Ovary (tissue), 3 donors: Measurements from ENCODE around the gene ANO2.

Experiments
- EP300 ChIP-seq: sonication (generic); formaldehyde crosslinking; IDR thresholded peaks from one replicate; pipeline ENCODE4 v1.6.1; 2017; ENCODE audit warnings: antibody characterized with exemption
- POLR2A ChIP-seq: fragments of 450-650 bp; IDR thresholded peaks from one replicate; pipeline ENCODE4 v1.6.1; 2017; ENCODE audit warnings: antibody characterized with exemption, mild to moderate bottlenecking, moderate library complexity
- TF ChIP-seq, protein P1 (sequence below), 3 donors: fragments of 450-650 bp in 2 of 3; fragments of 200-600 bp in 1 of 3; IDR thresholded peaks; one replicate each; pipeline versions ENCODE4 v1.5.1 to v1.8.0; 2016 to 2022; ENCODE audit warnings: antibody characterized with exemption in 3 of 3, mild to moderate bottlenecking in 1 of 3
- donor health status: DM: no; HTN: no; CAD: no.

- TF ChIP-seq, protein P1, sequence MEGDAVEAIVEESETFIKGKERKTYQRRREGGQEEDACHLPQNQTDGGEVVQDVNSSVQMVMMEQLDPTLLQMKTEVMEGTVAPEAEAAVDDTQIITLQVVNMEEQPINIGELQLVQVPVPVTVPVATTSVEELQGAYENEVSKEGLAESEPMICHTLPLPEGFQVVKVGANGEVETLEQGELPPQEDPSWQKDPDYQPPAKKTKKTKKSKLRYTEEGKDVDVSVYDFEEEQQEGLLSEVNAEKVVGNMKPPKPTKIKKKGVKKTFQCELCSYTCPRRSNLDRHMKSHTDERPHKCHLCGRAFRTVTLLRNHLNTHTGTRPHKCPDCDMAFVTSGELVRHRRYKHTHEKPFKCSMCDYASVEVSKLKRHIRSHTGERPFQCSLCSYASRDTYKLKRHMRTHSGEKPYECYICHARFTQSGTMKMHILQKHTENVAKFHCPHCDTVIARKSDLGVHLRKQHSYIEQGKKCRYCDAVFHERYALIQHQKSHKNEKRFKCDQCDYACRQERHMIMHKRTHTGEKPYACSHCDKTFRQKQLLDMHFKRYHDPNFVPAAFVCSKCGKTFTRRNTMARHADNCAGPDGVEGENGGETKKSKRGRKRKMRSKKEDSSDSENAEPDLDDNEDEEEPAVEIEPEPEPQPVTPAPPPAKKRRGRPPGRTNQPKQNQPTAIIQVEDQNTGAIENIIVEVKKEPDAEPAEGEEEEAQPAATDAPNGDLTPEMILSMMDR (IDR thresholded peaks at IDR 0.05) = no peak
- TF ChIP-seq POLR2A (no peak), EP300 (no peak)
These were observed 328.2 kb downstream of the ANO2 start for GRCh38 chr12:5616854-5617253.
